ENCODE measurements around the gene FGFBP2.

Gene FGFBP2

DNA sequence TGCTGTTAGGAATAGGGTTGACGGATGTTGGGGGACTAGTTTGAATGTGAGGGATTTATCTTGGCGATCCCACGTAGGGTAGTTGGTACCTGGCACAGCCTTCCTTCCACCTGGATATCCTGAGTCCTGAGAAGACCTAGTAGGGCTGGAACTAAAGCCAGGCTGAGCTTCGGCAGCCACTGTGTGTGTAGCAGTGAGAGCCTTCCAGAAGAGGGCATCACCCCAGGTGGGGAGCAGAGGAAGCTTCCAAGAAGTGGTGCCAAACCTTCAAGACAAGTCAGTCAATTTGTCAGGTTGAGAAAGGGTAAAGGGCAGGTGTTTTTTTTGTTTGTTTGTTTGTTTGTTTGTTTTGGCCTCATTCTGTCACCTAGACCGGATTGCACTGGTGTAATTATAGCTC is 1.2 kb upstream of the FGFBP2 start:
- H3K27me3 ChIP-seq (ENCODE audit: insufficient read depth, low read length): no peaks in the 10 kb centered on the region
- H3K4me1 ChIP-seq (ENCODE audit: insufficient read depth, low read length, severe bottlenecking): no peaks in the 10 kb centered on the region
- no peak for TF ChIP-seq EZH2 (IDR thresholded peaks at IDR 0.05; ENCODE audit: borderline replicate concordance, low read length)
- TF ChIP-seq, protein P1, sequence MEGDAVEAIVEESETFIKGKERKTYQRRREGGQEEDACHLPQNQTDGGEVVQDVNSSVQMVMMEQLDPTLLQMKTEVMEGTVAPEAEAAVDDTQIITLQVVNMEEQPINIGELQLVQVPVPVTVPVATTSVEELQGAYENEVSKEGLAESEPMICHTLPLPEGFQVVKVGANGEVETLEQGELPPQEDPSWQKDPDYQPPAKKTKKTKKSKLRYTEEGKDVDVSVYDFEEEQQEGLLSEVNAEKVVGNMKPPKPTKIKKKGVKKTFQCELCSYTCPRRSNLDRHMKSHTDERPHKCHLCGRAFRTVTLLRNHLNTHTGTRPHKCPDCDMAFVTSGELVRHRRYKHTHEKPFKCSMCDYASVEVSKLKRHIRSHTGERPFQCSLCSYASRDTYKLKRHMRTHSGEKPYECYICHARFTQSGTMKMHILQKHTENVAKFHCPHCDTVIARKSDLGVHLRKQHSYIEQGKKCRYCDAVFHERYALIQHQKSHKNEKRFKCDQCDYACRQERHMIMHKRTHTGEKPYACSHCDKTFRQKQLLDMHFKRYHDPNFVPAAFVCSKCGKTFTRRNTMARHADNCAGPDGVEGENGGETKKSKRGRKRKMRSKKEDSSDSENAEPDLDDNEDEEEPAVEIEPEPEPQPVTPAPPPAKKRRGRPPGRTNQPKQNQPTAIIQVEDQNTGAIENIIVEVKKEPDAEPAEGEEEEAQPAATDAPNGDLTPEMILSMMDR (IDR thresholded peaks at IDR 0.05; ENCODE audit: low read length): no peak
- no peak overlapping the region for H2AFZ ChIP-seq (ENCODE audit: low read length)
- no peak overlapping the region for H3K4me2 ChIP-seq (ENCODE audit: low read length)
- H3K9me3 ChIP-seq (ENCODE audit: low read length): no peaks in the 10 kb centered on the region
- H3K36me3 ChIP-seq (ENCODE audit: insufficient read depth, low read length): no peaks in the 10 kb centered on the region
- H3K9me2 ChIP-seq (ENCODE audit: low read depth, low read length): no peaks in the 10 kb centered on the region
- H3K9ac ChIP-seq (ENCODE audit: low read length): no peak overlapping the region
- H3K79me2 ChIP-seq (ENCODE audit: insufficient read depth, low read length): no peaks in the 10 kb centered on the region
- no peak overlapping the region for H3K27ac ChIP-seq (ENCODE audit: low read depth, low read length, poor library complexity, severe bottlenecking)
- no peaks in the 10 kb centered on the region for H4K20me1 ChIP-seq (ENCODE audit: insufficient read depth, low read length)
- H3K4me3 ChIP-seq (ENCODE audit: low read depth, low read length, poor library complexity, severe bottlenecking): no peak overlapping the region
- H3F3A ChIP-seq (ENCODE audit: insufficient read depth, low read length): no peaks in the 10 kb centered on the region

DNA sequence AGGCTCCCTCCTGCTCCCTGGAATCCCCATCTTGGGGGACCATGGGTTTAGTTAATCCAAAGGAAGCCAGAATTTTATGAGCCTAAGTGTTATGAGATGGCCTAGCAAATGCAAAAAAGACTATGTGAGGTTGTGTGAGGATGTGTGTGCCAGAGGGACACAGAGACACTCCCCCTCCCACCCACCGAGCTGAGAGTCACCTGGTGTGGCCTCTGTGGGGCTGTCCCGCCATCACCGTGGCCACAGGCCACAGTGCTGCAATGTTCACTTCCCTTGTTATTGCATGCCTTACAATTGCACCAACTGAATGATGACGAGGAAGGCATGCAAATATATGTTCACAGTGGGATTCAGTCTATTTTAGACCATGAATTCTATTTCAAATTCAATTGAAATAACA is 601 bp upstream of the FGFBP2 start:
- H3K9me2 ChIP-seq (ENCODE audit: low read depth, low read length): no peaks in the 10 kb centered on the region
- H3K27me3 ChIP-seq (ENCODE audit: insufficient read depth, low read length): no peaks in the 10 kb centered on the region
- no peaks in the 10 kb centered on the region for H3K4me1 ChIP-seq (ENCODE audit: insufficient read depth, low read length, severe bottlenecking)
- no peak overlapping the region for H3K4me2 ChIP-seq (ENCODE audit: low read length)
- H3K27ac ChIP-seq (ENCODE audit: low read depth, low read length, poor library complexity, severe bottlenecking): no peak overlapping the region
- no peak overlapping the region for H3K9ac ChIP-seq (ENCODE audit: low read length)
- no peaks in the 10 kb centered on the region for H4K20me1 ChIP-seq (ENCODE audit: insufficient read depth, low read length)
- no peak overlapping the region for H3K4me3 ChIP-seq (ENCODE audit: low read depth, low read length, poor library complexity, severe bottlenecking)
- H3K9me3 ChIP-seq (ENCODE audit: low read length): no peaks in the 10 kb centered on the region
- H3K36me3 ChIP-seq (ENCODE audit: insufficient read depth, low read length): no peaks in the 10 kb centered on the region
- H3K79me2 ChIP-seq (ENCODE audit: insufficient read depth, low read length): no peaks in the 10 kb centered on the region
- H2AFZ ChIP-seq (ENCODE audit: low read length): no peak overlapping the region
- no peaks in the 10 kb centered on the region for H3F3A ChIP-seq (ENCODE audit: insufficient read depth, low read length)
- no peak for TF ChIP-seq EZH2 (IDR thresholded peaks at IDR 0.05; ENCODE audit: borderline replicate concordance, low read length)
- TF ChIP-seq, protein P1 (IDR thresholded peaks at IDR 0.05; ENCODE audit: low read length): no peak

DNA sequence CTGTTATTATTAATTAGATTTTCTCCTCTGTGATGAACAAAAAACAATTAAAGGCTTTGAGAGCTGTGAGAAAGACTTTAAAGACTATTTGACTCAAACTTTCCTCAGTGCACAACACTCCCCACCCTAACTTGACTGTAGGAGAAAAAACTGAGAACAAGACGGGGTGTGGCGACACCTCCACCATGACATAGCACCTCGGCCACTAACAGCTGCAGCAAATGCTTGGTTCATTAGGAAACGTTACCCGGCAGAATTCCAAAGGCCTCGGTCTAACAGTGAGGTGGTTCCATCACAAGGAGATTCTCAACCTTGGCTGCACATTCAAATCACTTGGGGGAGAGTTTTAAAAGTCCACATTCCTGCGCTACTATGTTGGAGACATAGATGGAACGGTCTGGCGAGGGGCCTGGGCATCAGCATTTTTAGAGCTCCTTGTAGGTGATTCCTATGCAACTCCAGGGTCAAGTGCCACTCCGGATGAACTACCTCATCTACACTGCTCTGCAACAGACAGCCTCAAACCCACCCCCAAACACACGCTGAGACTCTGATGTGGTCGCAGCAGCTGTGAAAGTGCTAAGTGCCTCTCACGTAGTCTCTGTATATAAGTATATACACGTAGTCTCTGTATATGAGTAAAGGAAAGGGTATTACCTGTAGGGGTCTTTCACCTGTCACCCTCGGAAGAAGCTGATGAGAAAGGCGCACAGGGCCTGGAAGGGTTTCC is 1.0 kb downstream of the FGFBP2 start:
- Histone ChIP-seq H4K20me1 (ENCODE audit: insufficient read depth, low read length) (no peaks in the 10 kb centered on the region), H3K9me3 (ENCODE audit: low read length) (no peaks in the 10 kb centered on the region), H3K79me2 (ENCODE audit: insufficient read depth, low read length) (no peaks in the 10 kb centered on the region), H3F3A (ENCODE audit: insufficient read depth, low read length) (no peaks in the 10 kb centered on the region), H3K4me3 (ENCODE audit: low read depth, low read length, poor library complexity, severe bottlenecking) (no peak overlapping the region), H3K36me3 (ENCODE audit: insufficient read depth, low read length) (no peaks in the 10 kb centered on the region), H3K27ac (ENCODE audit: low read depth, low read length, poor library complexity, severe bottlenecking) (no peak overlapping the region), H3K27me3 (ENCODE audit: insufficient read depth, low read length) (no peaks in the 10 kb centered on the region), H2AFZ (ENCODE audit: low read length) (no peak overlapping the region), H3K9me2 (ENCODE audit: low read depth, low read length) (no peaks in the 10 kb centered on the region), H3K4me2 (ENCODE audit: low read length) (no peak overlapping the region), H3K4me1 (ENCODE audit: insufficient read depth, low read length, severe bottlenecking) (no peaks in the 10 kb centered on the region), H3K9ac (ENCODE audit: low read length) (no peak overlapping the region)
- TF ChIP-seq EZH2 (IDR thresholded peaks at IDR 0.05; ENCODE audit: borderline replicate concordance, low read length): no peak
- TF ChIP-seq, protein P1 (IDR thresholded peaks at IDR 0.05; ENCODE audit: low read length): no peak

All from OCI-LY1 (cell line).